HEK293 (cell line): ENCODE measurements around the gene CCR5AS.

Experiments used
- CTCF ChIP-seq: fragments of 450-650 bp; formaldehyde crosslinking; IDR thresholded peaks from 2 replicates; pipeline ENCODE4 v1.5.1; 2016; ENCODE audit warnings: missing biosample characterization, missing genetic modification characterization
- EGR2 ChIP-seq: fragments of 450-650 bp; formaldehyde crosslinking; IDR thresholded peaks from 2 replicates; pipeline ENCODE4 v1.5.1; 2016; ENCODE audit warnings: low read depth, missing biosample characterization, missing genetic modification characterization
- GLI2 ChIP-seq: fragments of 450-650 bp; formaldehyde crosslinking; IDR thresholded peaks from 2 replicates; pipeline ENCODE4; 2017; ENCODE audit warnings: missing biosample characterization, missing genetic modification characterization, low read depth, borderline replicate concordance
- MEIS1 ChIP-seq: sonication (generic); formaldehyde crosslinking; IDR thresholded peaks from 2 replicates; pipeline ENCODE4 v1.8.1; 2022; ENCODE audit warnings: missing genetic modification reagents, mild to moderate bottlenecking, borderline replicate concordance
- SETDB1 ChIP-seq: IDR thresholded peaks from one replicate; pipeline ENCODE4 v1.6.1; 2017; ENCODE audit warnings: mild to moderate bottlenecking, low read length, moderate library complexity, mixed read lengths; ENCODE audit not compliant: insufficient read length
- ZBTB44 ChIP-seq: fragments of 450-650 bp; IDR thresholded peaks from 2 replicates; pipeline ENCODE4 v1.5.1; 2018; ENCODE audit warnings: missing biosample characterization, mild to moderate bottlenecking, missing genetic modification characterization
- ZBTB49 ChIP-seq: fragments of 450-650 bp; formaldehyde crosslinking; IDR thresholded peaks from 2 replicates; pipeline ENCODE4 v1.5.1; 2016; ENCODE audit warnings: missing biosample characterization, missing genetic modification characterization, low read depth
- ZNF350 ChIP-seq: fragments of 450-650 bp; formaldehyde crosslinking; IDR thresholded peaks from 2 replicates; pipeline ENCODE4 v1.5.0; 2017; ENCODE audit warnings: missing biosample characterization, mild to moderate bottlenecking, missing genetic modification characterization
- ZNF707 ChIP-seq: fragments of 450-650 bp; formaldehyde crosslinking; IDR thresholded peaks from 2 replicates; pipeline ENCODE4 v1.5.1; 2016; ENCODE audit warnings: missing biosample characterization, missing genetic modification characterization
- TF ChIP-seq, protein P1 (sequence below): fragments of 450-650 bp; formaldehyde crosslinking; IDR thresholded peaks from 2 replicates; pipeline ENCODE4 v1.5.1; 2016; ENCODE audit warnings: missing biosample characterization, missing genetic modification characterization, low read depth
- TF ChIP-seq, protein P2 (sequence below): fragments of 450-650 bp; formaldehyde crosslinking; IDR thresholded peaks from 2 replicates; pipeline ENCODE4 v1.5.1; 2016; ENCODE audit warnings: missing biosample characterization, missing genetic modification characterization

GRCh38 chr3:46367811-46368210, 39.1 kb downstream of the CCR5AS start:
- no peak for TF ChIP-seq CTCF (tag by site-specific recombination)
- TF ChIP-seq, protein P1, sequence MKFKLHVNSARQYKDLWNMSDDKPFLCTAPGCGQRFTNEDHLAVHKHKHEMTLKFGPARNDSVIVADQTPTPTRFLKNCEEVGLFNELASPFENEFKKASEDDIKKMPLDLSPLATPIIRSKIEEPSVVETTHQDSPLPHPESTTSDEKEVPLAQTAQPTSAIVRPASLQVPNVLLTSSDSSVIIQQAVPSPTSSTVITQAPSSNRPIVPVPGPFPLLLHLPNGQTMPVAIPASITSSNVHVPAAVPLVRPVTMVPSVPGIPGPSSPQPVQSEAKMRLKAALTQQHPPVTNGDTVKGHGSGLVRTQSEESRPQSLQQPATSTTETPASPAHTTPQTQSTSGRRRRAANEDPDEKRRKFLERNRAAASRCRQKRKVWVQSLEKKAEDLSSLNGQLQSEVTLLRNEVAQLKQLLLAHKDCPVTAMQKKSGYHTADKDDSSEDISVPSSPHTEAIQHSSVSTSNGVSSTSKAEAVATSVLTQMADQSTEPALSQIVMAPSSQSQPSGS (tag by site-specific recombination) = no peak
- TF ChIP-seq ZNF707 (tag by site-specific recombination) = no peak
- no peak for TF ChIP-seq ZBTB49 (tag by site-specific recombination)
- no peak for TF ChIP-seq SETDB1
- TF ChIP-seq ZNF350 (tag by site-specific recombination) = no peak
- TF ChIP-seq, protein P2, sequence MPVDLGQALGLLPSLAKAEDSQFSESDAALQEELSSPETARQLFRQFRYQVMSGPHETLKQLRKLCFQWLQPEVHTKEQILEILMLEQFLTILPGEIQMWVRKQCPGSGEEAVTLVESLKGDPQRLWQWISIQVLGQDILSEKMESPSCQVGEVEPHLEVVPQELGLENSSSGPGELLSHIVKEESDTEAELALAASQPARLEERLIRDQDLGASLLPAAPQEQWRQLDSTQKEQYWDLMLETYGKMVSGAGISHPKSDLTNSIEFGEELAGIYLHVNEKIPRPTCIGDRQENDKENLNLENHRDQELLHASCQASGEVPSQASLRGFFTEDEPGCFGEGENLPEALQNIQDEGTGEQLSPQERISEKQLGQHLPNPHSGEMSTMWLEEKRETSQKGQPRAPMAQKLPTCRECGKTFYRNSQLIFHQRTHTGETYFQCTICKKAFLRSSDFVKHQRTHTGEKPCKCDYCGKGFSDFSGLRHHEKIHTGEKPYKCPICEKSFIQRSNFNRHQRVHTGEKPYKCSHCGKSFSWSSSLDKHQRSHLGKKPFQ (tag by site-specific recombination) = no peak
- TF ChIP-seq ZBTB44 (tag by site-specific recombination) = no peak
- no peak for TF ChIP-seq GLI2
- TF ChIP-seq EGR2 (tag by site-specific recombination) = no peak
- no peak for TF ChIP-seq MEIS1 (CRISPR knock-in tag)
